ENCODE results near the gene EN1. TPM values are rescaled to one million over a fixed set of nuclear protein-coding genes. Genes with fewer than 3 reads are reported as not detected.

The EN1 gene
- total and polyA plus RNA-seq, 3 donors from 2014 or later, result 0.20 to 0.71 (median 0.62) TPM

DNA sequence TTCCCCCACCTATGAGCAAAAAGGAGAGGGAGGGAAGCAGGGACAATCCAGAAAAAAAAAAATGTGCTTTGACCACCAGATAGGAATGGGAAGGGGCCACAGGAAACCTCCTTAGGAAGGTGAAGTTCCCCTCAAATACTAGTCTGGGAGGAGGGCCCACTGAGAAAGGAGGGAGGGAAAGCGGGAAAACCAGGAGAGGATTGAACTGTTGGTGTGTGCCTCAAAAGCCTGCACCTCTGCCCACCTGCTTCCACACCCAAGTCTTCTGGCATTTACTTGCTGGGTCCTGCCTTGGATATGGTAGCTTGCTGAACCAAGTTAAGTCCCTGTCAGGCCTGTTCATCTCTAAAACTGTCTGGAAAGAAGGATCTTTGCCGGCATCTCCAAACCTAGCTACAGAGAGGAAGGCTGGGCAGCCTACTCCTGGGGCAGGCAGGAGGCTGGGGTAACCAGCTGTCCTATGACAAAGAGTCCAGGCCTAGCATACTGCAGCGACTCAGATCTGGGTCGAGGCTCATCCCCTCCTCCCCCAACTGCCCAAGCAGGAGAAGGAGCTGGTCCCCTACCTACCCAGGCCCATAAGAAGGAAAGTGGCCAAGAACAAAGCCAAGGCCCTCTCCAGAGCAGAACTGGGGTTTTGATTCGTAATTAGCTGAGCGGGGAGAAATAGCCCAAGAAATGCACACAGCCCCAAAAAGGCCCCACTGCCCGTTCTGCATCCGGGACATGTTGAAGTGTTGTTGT, 3.0 kb downstream of the EN1 start:
- H3K27me3 ChIP-seq, result peaks cover 5% of the 10 kb centered on the region
- H3K4me1 ChIP-seq, result no peaks in the 10 kb centered on the region
- H3K36me3 ChIP-seq (ENCODE audit: low read depth, missing control alignments), result no peaks in the 10 kb centered on the region
- H3K9me3 ChIP-seq, result no peaks in the 10 kb centered on the region
- H3K27ac ChIP-seq, result no peak overlapping the region
- DNase-seq, result no peak
- intact Hi-C loops (cut with DNase I; ENCODE audit: low total_unique reads), result no loop called here
- TF ChIP-seq CTCF (IDR thresholded peaks at IDR 0.05), result no peak
- TF ChIP-seq POLR2A (IDR thresholded peaks at IDR 0.05), result no peak
- 9% methylated on average over 8 of the region's 8 CpGs for WGBS, 2 donors
- no peak overlapping the region for H3K4me3 ChIP-seq

GRCh38 chr2:118843483-118844132, 3.8 kb downstream of the EN1 start:
- no peaks in the 10 kb centered on the region for H3K9me3 ChIP-seq
- DNase-seq, result no peak
- intact Hi-C loops (cut with DNase I; ENCODE audit: low total_unique reads), result no loop called here
- TF ChIP-seq CTCF (IDR thresholded peaks at IDR 0.05) (no peak), POLR2A (IDR thresholded peaks at IDR 0.05) (no peak)
- H3K4me1 ChIP-seq, result no peaks in the 10 kb centered on the region
- H3K4me3 ChIP-seq, result no peak overlapping the region
- peaks cover 5% of the 10 kb centered on the region for H3K27me3 ChIP-seq
- H3K36me3 ChIP-seq (ENCODE audit: low read depth, missing control alignments), result no peaks in the 10 kb centered on the region
- WGBS, 2 donors, result 8 to 9% methylated on average over 10 of the region's 10 CpGs
- no peak overlapping the region for H3K27ac ChIP-seq

GRCh38 chr2:118842661-118843482, 4.6 kb downstream of the EN1 start:
- Histone ChIP-seq H3K36me3 (ENCODE audit: low read depth, missing control alignments) (no peaks in the 10 kb centered on the region), H3K4me1 (no peaks in the 10 kb centered on the region), H3K9me3 (no peaks in the 10 kb centered on the region), H3K27ac (no peak overlapping the region), H3K4me3 (no peak overlapping the region), H3K27me3 (peaks cover 5% of the 10 kb centered on the region)
- DNase-seq, result no peak
- 5 to 7% methylated on average over 42 to 60 of the region's 60 CpGs for WGBS, 2 donors
- no peak for TF ChIP-seq CTCF (IDR thresholded peaks at IDR 0.05)
- no peak for TF ChIP-seq POLR2A (IDR thresholded peaks at IDR 0.05)
- intact Hi-C loops (cut with DNase I; ENCODE audit: low total_unique reads), result no loop called here

DNA sequence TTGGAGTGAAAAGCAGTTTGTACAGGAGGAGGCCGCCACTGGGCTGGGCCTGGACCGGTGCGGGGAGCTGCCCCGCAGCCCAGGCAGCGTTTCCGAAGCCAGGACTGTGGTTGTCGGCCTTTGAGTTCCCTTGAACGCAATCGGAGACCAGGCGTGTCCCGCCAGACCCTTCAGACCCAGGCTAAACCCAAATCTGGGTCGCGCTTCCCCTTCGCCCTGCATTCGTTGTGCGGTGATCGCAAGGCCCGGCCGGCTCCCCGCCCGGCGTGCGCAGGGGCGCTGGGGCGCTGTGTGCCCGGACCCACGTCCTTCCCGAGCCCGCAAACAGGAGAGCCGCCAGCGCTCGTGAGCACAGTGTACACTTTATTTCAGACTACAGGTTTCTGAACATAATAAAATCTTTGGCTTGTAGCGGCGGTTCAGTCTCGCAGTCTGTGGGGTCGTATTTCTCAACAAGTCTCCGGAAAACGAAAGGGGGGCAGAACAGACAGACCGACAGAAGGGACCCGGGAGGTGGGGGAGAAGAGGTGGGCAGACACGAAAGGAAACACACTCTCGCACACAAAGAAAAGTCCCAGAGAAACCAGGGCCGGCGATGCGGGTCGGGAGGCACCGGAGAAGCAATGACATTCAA, 5.5 kb downstream of the EN1 start:
- no peak for TF ChIP-seq POLR2A (IDR thresholded peaks at IDR 0.05)
- no peak for TF ChIP-seq CTCF (IDR thresholded peaks at IDR 0.05)

More for the DNA sequence above, 5.5 kb downstream of the EN1 start:
- no peak for DNase-seq
- Histone ChIP-seq H3K4me1 (no peaks in the 10 kb centered on the region), H3K36me3 (ENCODE audit: low read depth, missing control alignments) (no peaks in the 10 kb centered on the region), H3K4me3 (no peak overlapping the region), H3K9me3 (no peaks in the 10 kb centered on the region), H3K27me3 (peaks cover 5% of the 10 kb centered on the region), H3K27ac (no peak overlapping the region)
- WGBS, 2 donors, result 8 to 12% methylated on average over 47 of the region's 47 CpGs
- intact Hi-C loops (cut with DNase I; ENCODE audit: low total_unique reads), result no loop called here

All from testis (tissue), 3 donors.